HS-5 (cell line): ENCODE data around the gene PHACTR2.

Experiments
- DNase-seq: peaks from one replicate; pipeline ENCODE4 v3.0.0-alpha.2; 2012; ENCODE audit warnings: low read depth

PHACTR2 gene

DNA sequence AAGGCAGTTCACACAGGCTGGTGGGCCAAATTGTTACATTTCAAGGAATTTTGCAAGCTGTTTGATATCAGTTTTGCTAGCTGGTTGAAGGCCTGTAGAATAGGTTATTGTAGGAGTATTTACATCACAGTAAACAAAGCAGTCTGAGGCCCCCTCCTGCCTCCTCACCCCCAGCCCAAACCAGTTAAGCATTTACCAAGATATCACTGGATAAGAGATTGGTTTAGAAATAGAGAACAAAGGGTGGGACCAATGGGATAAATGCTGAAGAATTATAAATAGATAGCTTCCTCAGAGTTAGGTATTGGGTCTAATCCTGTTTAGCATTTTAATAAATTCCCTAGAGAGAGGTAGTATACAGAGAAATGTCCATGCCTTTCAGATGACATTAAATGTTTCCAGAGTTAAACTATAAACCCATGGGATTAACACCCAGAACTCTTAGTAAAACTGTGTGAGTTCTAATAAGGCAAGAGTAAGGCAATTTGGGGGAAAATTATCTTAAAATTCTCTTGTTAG is 2.3 kb upstream of the PHACTR2 start:
- DNase-seq, result no peak

DNA sequence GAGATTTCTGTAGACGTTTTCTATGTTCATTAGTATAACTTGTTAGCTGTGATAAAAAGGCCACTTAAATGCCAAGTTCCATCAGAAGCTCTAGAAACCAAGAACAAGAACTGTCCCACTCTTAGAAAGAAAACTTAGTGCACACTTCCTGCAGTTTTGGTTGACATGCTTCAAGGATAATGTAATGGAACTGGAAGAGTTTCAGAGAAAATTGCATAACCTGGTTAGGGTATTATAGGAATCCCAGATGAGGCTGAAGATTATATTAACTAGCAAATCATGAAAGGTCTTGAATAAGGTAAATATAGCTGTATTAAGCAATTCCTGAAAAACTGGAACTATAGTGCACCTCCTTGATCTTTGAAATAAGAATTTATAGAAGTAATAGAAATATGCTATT is 1.8 kb upstream of the PHACTR2 start:
- no peak for DNase-seq

DNA sequence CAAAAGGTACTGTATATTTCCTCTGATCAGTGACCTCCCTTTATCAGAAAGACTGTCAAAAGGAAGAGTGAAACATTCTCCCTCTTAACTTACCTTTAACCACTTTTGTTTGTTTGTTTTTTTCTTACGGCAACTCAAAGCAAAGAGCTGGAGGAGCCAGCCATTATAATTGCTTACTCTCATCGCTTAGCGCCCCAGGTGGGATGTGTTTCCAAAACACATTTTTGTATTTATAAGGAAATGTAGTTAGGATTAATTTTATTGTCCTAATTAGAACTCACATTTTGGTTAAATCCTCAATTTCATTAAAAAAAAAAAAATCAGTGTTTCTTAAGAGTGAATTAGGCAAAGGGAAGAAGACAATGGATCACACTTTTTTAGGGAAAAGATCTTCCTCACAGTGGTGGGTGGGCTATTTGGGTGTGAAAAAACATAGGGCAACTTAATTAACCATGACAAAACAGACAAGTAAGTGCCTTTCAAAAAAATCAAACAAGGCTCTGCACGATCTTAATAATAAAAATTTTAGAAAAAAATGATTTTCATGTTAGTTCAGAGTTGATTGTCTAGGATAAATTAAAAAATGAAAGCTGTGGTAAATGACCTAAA is 1.2 kb upstream of the PHACTR2 start:
- DNase-seq, result no peak

DNA sequence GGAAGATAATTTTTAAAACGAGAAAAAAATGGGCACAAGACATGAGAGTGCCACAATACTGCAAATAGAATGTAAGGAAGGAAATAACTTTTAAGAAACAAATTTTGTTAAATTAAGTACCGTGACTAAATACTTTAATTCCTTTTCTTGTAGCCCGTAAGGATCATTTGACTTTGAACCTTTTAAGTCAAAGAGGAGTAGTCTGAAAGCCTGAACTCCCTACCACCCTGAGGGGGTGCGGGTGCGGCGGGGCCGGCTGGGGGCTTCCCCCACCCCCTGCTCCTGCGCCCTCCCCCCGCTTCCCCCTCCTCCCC is 231 bp upstream of the PHACTR2 start:
- no peak for DNase-seq

DNA sequence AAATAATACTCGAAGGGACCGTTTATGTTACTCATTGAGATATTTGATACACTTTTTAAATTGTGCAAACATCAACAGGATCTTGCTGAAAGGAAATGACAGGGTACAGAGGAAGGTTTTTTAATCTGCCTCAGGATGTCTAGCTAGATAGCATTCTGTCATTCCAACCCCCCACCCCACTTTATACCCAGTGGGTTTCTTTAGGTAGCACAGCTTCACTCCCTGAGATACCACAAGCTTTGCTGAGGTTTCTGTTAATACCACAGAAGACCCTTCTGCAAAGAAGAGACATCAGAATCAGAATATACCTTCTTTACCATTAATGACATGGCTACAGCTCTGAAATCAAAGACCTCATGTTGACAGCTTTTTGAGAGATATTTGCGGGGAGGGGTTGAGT is 1.3 kb downstream of the PHACTR2 start:
- DNase-seq, result no peak

DNA sequence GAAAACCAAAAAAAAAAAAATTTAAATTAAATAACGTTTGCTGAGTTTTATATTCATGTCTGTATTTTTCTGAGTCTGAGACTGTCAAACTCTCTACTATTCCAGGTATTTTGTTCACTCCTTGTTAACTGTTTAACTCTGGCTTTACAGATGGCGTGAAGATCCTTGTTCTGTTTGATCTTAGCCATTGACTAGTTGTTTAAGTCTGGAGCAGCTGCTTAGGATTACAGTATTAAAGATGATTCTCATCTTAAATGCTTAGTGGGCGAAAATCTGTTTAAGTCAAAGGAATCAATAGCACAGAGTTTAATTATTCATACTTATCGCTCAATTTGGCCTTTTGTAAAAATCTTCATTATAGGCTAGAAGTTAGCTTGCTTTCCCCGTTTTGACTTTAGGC is 2.4 kb downstream of the PHACTR2 start:
- no peak for DNase-seq

DNA sequence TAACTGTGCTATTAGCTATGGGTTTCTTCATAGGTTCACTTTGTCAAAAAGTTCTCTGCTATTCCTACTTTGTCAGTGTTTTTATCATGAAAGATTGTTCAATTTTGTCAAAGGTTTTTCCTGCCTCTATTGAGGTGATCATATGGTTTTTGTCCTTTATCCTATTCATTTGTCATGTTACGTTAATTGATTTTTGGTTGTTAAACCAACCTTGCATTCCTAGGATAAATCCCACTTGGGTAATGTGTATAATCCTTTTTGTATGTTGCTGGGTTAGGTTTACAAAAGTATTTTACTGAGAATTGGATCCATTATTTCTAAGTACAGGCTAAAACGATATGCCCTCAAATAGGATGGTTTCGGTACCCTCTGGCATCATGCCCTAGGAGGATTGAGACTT is 5.0 kb downstream of the PHACTR2 start:
- no peak for DNase-seq

DNA sequence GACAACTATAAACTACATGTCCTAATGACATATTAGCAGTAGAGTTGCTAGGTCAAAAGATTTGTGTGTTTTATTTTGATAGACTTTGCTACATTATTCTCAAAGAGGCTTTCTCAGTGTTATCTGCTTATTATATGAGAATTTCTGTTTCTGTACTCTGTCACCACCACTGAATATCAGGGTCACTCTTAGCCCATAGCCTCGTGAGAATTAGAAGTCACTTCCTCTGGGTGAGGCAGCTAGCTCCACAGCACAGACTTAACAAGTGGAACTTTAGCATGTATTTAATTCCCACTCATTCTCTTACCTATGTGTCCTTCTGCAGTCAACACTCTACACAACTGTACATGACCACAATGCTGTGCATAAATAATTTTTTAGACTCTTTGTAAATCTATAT is 6.7 kb downstream of the PHACTR2 start:
- no peak for DNase-seq

DNA sequence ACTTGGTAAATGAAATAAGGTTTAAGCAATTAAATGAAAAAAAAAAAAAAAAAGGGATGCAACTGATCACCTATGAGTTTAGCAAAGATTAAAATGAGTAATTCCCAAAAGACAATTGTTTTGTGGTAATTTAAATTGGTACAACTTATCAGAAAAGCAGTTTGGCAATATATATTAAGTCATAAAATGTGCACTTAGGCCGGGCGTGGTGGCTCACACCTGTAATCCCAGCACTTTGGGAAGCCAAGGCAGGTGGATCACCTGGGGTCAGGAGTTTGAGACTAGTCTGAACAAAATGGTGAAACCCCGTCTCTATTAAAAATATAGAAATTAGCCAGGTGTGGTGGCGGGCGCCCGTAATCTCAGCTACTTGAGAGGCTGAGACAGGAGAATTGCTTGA is 7.9 kb downstream of the PHACTR2 start:
- no peak for DNase-seq

DNA sequence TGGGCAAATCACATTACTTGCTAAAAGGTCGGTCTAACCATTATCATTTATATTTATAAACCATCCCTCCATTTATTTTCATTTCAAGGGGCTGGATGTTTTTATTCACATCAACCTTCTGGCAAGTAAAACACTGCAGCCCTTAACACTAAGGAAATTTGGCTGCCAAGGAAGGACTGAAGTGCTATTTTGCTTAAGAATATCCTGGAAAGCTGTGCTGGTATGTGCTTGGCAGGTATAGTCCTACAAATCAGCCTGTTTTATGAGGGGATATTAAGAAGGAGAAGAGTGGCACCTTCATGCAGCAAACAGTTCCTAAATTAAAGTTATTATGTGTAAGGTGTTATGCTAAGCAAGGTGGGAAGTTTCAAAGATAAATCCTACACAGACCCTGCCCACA is 9.8 kb downstream of the PHACTR2 start:
- no peak for DNase-seq

DNA sequence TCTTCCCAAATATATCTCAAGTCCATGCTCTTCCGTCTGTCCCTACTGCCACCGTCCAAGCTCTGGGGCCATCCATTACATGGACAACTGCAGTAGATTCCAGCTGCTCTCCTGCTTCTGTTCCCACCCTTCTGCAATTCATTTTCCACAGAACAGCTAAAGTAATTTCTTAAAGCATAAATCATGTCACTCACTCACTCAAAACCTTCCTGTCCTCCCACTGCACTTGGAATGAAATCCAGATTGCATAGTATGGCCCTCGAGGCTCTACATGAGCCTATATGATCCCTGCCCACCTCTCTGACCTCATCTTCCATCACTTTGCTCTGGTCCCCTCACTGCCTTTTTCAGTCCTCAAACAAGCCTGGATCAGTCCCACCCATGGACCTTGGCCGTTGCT is 10.9 kb downstream of the PHACTR2 start:
- DNase-seq, result no peak

DNA sequence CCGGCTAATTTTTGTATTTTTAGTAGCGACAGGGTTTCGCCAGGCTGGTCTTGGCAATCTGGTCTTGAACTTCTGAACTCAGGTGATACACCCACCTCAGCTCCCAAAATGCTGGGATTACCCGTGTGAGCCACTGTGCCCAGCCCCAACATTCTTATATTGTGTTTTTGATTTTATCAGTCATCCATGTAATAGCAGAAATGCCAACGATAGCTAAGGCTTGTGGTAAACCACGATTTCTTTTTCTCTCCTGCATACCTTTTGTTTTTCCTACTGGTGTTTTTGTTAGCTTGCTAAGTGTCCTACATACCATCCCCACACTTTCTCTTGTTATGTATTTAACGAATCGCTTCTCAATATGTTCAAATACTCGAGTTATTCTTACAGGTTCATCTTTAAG is 12.1 kb downstream of the PHACTR2 start:
- DNase-seq, result no peak

DNA sequence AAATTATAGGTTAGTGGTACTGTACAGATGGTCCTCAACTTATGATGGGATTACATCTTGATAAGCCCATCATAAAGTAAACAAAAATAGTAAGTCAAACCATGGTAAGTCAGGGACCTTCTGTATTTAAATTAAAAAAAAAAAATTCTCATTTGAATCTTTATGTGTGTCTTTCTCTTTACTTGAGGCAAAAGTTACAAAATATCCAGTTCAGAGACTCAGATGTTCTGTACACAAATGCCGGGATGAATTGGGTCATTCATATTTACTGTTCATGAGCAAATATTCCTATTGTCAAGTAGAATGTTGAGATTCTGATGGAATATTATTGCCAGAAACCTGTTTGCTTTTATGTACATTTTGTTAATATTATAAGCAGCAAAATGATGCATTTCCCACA is 13.4 kb downstream of the PHACTR2 start:
- DNase-seq, result no peak

DNA sequence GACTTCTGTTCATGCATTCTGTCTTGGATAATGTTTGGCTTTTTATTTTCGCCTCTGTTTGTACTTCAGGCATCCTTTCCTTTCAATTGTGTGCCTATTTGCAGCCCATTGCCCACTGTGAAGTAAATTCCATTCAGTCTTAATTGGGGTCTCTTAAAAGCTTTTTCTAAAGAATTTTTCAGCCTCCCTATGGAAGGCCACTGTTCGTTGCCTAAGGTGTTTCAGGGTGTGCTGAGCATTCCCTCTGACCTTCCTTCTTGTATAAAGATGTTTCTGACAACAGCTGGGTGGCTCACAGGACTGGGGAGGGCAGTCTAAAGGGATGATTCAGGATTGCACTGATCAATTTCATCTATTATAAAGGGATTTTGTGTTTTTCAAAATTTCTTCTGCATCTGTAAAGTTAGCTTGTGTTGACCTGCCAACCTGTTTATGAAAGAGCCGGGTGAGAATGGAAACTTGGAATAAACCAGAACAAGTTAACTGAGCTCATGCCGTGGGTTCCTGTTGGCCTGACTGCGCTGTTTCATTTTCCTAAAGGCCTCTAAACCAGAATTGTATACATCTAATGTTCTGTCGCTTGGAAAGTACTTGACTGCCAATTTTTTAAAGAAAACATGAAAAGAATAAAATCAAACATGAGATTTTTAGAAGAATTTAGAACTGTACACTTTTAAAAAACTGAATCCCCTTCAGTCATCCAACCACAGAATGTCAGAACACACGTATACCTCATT is 14.3 kb downstream of the PHACTR2 start:
- no peak for DNase-seq

DNA sequence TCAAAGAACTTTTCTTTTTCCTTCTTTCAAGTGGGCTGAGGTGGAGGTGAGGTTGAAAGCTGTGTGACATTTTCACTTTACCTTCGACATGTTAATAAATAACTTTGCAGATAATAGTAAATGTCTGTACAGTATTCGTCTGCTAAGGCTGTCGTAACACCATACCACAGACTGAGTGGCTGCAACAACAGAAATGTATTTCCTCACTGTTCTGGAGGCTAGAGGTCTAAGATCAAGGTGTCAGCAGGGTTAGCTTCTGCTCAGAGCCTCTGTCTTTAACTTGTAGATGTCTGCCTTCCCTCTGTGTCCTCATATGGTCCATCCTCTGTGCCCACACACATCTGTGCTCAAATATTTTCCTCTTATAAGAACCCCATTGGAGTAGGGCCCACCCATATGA is 14.9 kb downstream of the PHACTR2 start:
- DNase-seq, result no peak

DNA sequence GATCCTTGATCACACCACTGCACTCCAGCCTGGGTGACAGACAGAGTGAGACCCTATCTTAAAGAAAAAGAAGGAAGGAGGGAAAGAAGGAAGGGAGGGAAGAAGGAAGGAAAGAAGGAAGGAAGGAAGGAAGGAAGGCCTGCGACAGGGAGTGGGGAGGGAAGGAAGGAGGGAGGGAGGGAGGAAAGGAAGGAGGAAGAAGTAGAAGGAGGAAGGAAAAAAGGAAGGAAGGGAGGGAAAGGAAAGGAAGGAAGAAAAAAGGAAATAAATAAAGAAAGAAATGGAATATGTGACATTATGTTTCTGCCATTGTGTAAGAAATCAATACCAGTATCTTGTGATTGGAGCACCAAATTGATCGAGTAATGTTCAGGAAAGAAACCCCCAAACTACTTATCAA is 16.2 kb downstream of the PHACTR2 start:
- DNase-seq, result no peak

DNA sequence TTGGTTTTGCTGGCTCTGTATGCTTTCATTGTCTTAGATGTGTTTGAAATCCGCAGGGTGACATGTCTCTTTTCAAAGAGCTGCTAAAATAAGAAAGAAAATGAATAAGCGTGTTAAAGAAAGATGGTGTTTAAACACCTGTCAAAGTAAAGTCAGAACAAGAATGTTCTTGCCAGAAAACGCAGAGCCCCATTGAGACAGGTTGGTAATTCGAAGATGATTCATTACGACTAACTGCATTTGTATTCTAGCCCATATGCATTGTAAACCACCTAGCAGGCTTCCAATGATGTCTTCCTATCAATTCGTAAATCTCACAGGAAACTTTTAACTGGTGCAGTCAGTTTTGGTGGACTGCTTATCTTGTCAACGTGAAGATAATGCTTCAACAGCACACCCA is 16.8 kb downstream of the PHACTR2 start:
- no peak for DNase-seq

DNA sequence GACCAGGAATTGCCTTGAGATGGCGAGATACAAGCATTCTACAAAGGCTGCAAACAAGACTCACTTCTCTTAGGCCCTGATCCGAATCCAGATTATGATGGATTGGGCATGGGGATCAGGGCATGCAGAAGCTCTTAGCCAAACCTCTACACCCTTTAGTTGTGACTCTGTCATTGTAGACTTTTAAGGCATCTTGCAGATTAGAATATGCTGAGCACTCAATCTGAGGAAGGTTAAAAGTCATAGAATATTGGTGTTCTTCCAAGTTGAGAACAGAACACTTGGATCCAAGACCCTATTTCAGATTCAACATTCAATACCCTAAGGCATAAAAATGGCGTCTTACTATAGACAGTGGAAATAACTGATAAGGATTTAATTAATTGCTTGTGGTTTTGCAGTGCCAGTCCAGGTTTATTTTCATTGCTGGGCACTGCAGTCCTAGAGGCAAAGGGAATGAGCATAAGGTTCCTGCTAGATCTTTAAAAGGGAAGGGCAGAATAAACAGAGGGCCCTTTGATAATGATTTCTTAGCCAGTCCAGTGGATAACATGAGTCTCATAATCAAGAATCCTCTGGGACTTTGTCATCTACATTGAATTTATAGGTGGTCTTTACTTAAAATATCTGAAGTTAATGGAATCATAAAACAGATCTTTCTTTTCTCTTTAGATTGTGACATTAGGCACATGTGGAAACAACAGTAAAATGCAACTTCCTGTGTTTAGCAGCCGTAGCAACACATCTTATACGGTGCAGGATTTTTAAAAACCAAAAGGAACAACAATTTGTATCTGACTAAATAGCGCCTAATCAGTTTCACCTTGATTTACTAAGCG is 17.6 kb downstream of the PHACTR2 start:
- DNase-seq, result no peak

DNA sequence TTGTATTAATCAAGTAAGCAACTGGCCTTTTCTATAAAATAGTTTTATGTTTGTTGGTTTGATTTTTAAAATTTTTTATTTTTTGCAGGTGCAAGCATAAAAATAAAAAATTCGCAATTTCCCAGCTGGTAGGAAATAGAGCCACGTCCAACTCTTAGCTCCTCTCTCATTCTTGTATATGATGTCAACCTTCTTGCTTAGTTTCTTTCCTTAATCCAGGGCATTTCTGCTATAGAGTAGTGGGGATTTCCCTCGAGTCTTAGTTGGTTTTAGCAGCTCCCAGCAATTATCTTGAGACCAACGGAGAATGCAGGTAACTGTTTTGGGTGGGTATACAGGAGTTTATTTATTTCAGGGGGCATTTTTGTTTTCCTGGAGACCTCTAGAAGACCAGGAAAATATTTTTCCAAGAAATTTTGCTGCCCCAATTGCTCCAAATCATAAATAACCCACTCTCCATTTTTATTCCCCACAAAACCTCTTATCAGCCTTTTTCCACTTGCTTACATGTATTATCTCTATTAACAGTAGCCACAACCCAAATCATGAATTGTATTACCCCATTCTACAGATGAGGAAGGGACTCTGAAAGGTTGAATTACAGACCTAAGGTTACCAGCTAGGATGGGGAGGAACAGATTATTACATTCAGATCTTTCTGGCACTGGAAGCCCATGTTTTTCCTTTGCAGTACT is 18.4 kb downstream of the PHACTR2 start:
- DNase-seq, result no peak

DNA sequence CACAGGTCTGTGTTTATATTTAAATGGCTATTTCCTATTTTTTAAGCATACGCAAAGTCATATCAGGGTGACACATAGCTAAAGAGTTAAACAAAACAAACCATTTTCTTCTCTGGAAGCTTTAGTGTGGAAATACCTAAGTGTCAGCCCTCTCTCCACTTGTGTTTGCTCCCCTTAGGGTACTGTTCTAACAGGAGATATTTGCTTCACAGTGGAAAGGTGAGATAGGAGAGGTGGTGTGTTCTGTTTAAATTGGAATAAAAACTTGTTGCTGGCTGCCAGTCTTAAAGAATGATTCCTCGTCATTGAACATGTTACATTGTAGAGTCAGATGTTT is 18.9 kb downstream of the PHACTR2 start:
- DNase-seq, result no peak

DNA sequence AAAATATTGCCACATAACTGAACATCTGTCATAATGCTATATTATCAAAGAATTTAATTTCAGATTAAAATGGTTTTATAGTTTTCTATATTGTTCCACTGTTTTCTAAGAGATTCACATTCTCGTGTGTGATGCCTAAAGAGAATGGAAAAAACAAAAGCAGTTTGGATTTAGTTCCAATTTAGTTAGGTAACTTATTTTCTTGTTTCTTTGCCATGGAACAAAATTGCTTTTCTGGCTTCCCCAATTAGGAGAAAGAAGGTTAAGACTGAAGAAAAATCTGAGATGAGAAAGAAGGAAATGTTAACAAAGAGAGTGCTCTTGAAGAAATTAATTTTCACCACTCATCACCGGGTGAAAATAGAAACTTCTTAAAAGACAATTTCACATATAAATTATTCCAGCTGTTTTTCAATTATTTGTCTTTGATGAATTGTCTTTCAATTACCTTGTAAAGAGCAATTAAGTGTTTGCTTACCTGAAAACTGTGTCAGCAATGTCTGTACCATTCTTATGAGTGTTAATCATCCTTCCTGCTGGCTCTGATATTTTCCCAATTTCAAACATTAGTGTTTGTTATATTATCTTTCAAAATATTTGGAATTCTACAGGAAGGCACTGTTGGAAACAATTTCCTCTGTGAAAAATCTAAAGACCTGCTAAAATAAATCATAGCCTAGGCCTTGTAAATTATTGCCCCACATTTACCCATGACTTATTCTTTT is 19.5 kb downstream of the PHACTR2 start:
- DNase-seq, result no peak

DNA sequence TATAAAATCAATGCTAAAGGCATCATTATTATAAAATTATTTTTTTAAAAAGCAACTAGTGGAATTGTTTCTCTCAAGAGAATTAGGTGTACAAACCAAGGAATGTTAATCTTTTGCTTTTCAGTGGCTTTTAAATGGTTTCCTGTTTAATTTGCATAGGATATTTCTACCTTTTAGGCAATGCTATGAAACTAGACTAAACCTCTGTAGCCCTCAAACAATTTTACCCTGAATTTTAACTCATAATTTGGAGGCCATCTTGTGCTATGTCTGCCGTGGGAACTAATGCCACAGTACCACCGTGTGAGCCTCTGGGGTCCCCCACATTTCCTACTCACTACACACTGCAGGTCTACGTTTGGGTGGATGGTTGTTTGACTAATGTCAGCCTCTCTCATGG is 20.6 kb downstream of the PHACTR2 start:
- no peak for DNase-seq
